Stimulated activated CD4-positive, alpha-beta T cell treated with anti-CD3 and anti-CD28 coated beads, Interleukin-15, amount 100 ng/mL, for 24 hours (primary cell): ENCODE measurements around the gene MS4A4E.
A peak's percentile ranks its signal among the peaks of the same experiment; 100 is the strongest.
"Not testable (repeated sequence)": the region's sequence is repeated elsewhere in the genome, so short reads cannot be mapped to it uniquely, and the experiment has no call there.

ENCODE experiments used
- DNase-seq: peaks from one replicate; pipeline ENCODE4 v3.0.0-alpha.2; 2020

The MS4A4E gene

GRCh38 chr11:60214386-60214785 lies 28.6 kb downstream of the MS4A4E start:
- no peak for DNase-seq

GRCh38 chr11:60211206-60211605 lies 31.7 kb downstream of the MS4A4E start:
- no peak for DNase-seq

GRCh38 chr11:60209977-60210376 lies 33.0 kb downstream of the MS4A4E start:
- no peak for DNase-seq

- DNase-seq: no peak
Measured at GRCh38 chr11:60208951-60209350, 34.0 kb downstream of the MS4A4E start.

GRCh38 chr11:60208146-60208895 lies 34.6 kb downstream of the MS4A4E start:
- DNase-seq: no peak

- peak; percentile 3 for DNase-seq
Measured at GRCh38 chr11:60206616-60207015, 36.3 kb downstream of the MS4A4E start.

GRCh38 chr11:60204922-60205321 lies 38.0 kb downstream of the MS4A4E start:
- no peak for DNase-seq

GRCh38 chr11:60201334-60201733 lies 41.6 kb downstream of the MS4A4E start:
- not testable (repeated sequence) for DNase-seq

GRCh38 chr11:60197442-60197841 lies 45.5 kb downstream of the MS4A4E start:
- no peak for DNase-seq

- no peak for DNase-seq
Measured at GRCh38 chr11:60195923-60196368, 47.0 kb downstream of the MS4A4E start.

- no peak for DNase-seq
Measured at GRCh38 chr11:60194511-60194910, 48.4 kb downstream of the MS4A4E start.

GRCh38 chr11:60193687-60194433 lies 49.1 kb downstream of the MS4A4E start:
- peak; percentile 77 for DNase-seq

GRCh38 chr11:60192564-60192963 lies 50.4 kb downstream of the MS4A4E start:
- not testable (repeated sequence) for DNase-seq

- DNase-seq: not testable (repeated sequence)
Measured at GRCh38 chr11:60188481-60188880, 54.5 kb downstream of the MS4A4E start.

GRCh38 chr11:60186128-60186527 lies 56.8 kb downstream of the MS4A4E start:
- DNase-seq: not testable (repeated sequence)

- DNase-seq: not testable (repeated sequence)
Measured at GRCh38 chr11:60185512-60185827, 57.5 kb downstream of the MS4A4E start.

- DNase-seq: no peak
Measured at GRCh38 chr11:60184824-60185511, 58.0 kb downstream of the MS4A4E start.

GRCh38 chr11:60183591-60184205 lies 59.2 kb downstream of the MS4A4E start:
- DNase-seq: no peak

GRCh38 chr11:60182541-60183330 lies 60.2 kb downstream of the MS4A4E start, which contains the start of gene MS4A6A:
Gene MS4A6A, minus strand, starts transcription at chr11:60183083. Its CDS starts 1,356 bp downstream, at chr11:60181727.
- DNase-seq: no peak

- DNase-seq: peak; percentile 35
Measured at GRCh38 chr11:60175860-60176275, 67.1 kb downstream of the MS4A4E start.

- DNase-seq: no peak
Measured at GRCh38 chr11:60172011-60172410, 70.9 kb downstream of the MS4A4E start.

- DNase-seq: no peak
Measured at GRCh38 chr11:60170566-60170965, 72.4 kb downstream of the MS4A4E start.
